GM23248 (cell line): ENCODE data around the gene EPHA1. TPM values are rescaled to one million over a fixed set of nuclear protein-coding genes. Genes with fewer than 3 reads are reported as not detected.

Experiments used
- DNase-seq: peaks from one replicate; pipeline ENCODE4 v3.0.0-alpha.2; 2015
- H2AFZ ChIP-seq: fragments of 200-600 bp; sonication (generic); 2 replicates; pipeline ENCODE4 v1.6.1; 2016; ENCODE audit warnings: antibody characterized with exemption
- H3F3A ChIP-seq: fragments of 200-600 bp; sonication (generic); 2 replicates; pipeline ENCODE4 v1.6.1; 2016; ENCODE audit warnings: mild to moderate bottlenecking, antibody characterized with exemption, mixed run types; ENCODE audit not compliant: insufficient read depth
- H3K27ac ChIP-seq: fragments of 200-600 bp; sonication (generic); 2 replicates; pipeline ENCODE4 v1.5.1; 2016; ENCODE audit warnings: mild to moderate bottlenecking
- H3K27me3 ChIP-seq: fragments of 200-600 bp; sonication (generic); replicated peaks from 2 replicates; pipeline ENCODE4 v1.6.1; 2016; ENCODE audit warnings: mild to moderate bottlenecking; ENCODE audit not compliant: insufficient read depth
- H3K36me3 ChIP-seq: fragments of 200-600 bp; sonication (generic); 2 replicates; pipeline ENCODE4 v1.6.1; 2016; ENCODE audit warnings: low read depth, mild to moderate bottlenecking
- H3K4me1 ChIP-seq: fragments of 200-600 bp; sonication (generic); 2 replicates; pipeline ENCODE4 v1.6.1; 2016; ENCODE audit warnings: mild to moderate bottlenecking; ENCODE audit not compliant: insufficient read depth
- H3K4me2 ChIP-seq: fragments of 200-600 bp; sonication (generic); one replicate; pipeline ENCODE4 v1.6.1; 2016; ENCODE audit warnings: mild to moderate bottlenecking; ENCODE audit not compliant: unreplicated experiment
- H3K4me3 ChIP-seq: fragments of 200-600 bp; sonication (generic); 2 replicates; pipeline ENCODE4 v1.5.1; 2016; ENCODE audit warnings: mild to moderate bottlenecking
- H3K79me2 ChIP-seq: fragments of 200-600 bp; sonication (generic); 2 replicates; pipeline ENCODE4 v1.6.1; 2016; ENCODE audit warnings: mild to moderate bottlenecking; ENCODE audit not compliant: insufficient read depth
- H3K9ac ChIP-seq: fragments of 200-600 bp; sonication (generic); 2 replicates; pipeline ENCODE4 v1.6.1; 2016; ENCODE audit warnings: mild to moderate bottlenecking
- H3K9me2 ChIP-seq: fragments of 200-600 bp; sonication (generic); 2 replicates; pipeline ENCODE4 v1.6.1; 2016; ENCODE audit warnings: mixed run types, mild to moderate bottlenecking, moderate library complexity; ENCODE audit not compliant: insufficient read depth
- H3K9me3 ChIP-seq: fragments of 200-600 bp; sonication (generic); one replicate; pipeline ENCODE4 v1.6.1; 2017; ENCODE audit warnings: low read depth
- H4K20me1 ChIP-seq: fragments of 200-600 bp; sonication (generic); 2 replicates; pipeline ENCODE4 v1.6.0; 2016; ENCODE audit not compliant: insufficient read depth
- EZH2 ChIP-seq: fragments of 200-600 bp; sonication (generic); IDR thresholded peaks from 2 replicates; pipeline ENCODE4 v1.6.1; 2018; ENCODE audit warnings: antibody characterized with exemption, mild to moderate bottlenecking; ENCODE audit not compliant: insufficient read depth, poor library complexity, severe bottlenecking
- EZH2phosphoT487 ChIP-seq: fragments of 200-600 bp; sonication (generic); IDR thresholded peaks from 2 replicates; pipeline ENCODE4 v1.6.1; 2018; ENCODE audit warnings: antibody characterized with exemption, moderate library complexity, mild to moderate bottlenecking, low read depth; ENCODE audit not compliant: insufficient read depth
- WGBS, 2 experiments: methylation state at CpG; one replicate each; pipeline ENCODE4 v1.1.6; 2015 to 2017; ENCODE audit warnings: low lambda C conversion rate in 2 of 2, low coverage in 1 of 2; ENCODE audit errors: missing lambda C conversion rate in 2 of 2; 5-methylcytosine and 5-hydroxymethylcytosine counted together
- in situ Hi-C: fragments of 300-500 bp; cut with MboI; formaldehyde crosslinking; loops from 2 replicates; pipeline ENCODE4 v1.15.0; 2020
- polyA plus RNA-seq: library from polyadenylated mRNA; unstranded; fragments of >200 nt; fragmentation: Nextera tagmentation; extraction: Ambion mirVana; gene quantifications from 2 replicates; pipeline ENCODE4 v1.2.1, GENCODE V29; 2016
- total RNA-seq: library from RNA; depleted of rRNA; stranded (reverse); fragments of >200 nt; shearing (Covaris generic); gene quantifications from 2 replicates; pipeline ENCODE4 v1.2.3, GENCODE V29; 2014

Gene EPHA1
- total and polyA plus RNA-seq, 2 experiments from 2014 or later, result 0.83 TPM; not detected in 1

GRCh38 chr7:143384148-143384547, 24.5 kb downstream of the EPHA1 start:
- H3K36me3 ChIP-seq, result peaks cover 10% of the 10 kb centered on the region; the same call in 1 of the 2 replicates
- peak overlapping the region; percentile 53 for H3K27ac ChIP-seq
- peaks cover 32% of the 10 kb centered on the region for H3K4me1 ChIP-seq

GRCh38 chr7:143383642-143383957, 25.1 kb downstream of the EPHA1 start:
- H4K20me1 ChIP-seq, result peaks cover 25% of the 10 kb centered on the region
- H2AFZ ChIP-seq, result no peak overlapping the region
- peak; percentile 20 for DNase-seq
- H3K27ac ChIP-seq, result peak overlapping the region; percentile 53
- H3K4me2 ChIP-seq, result peak overlapping the region; percentile 99
- H3K36me3 ChIP-seq, result peaks cover 5% of the 10 kb centered on the region; the same call in 1 of the 2 replicates
- H3K9me2 ChIP-seq, result no peaks in the 10 kb centered on the region
- H3K27me3 ChIP-seq, result no peaks in the 10 kb centered on the region
- H3K9ac ChIP-seq, result peak overlapping the region; percentile 98
- no peaks in the 10 kb centered on the region for H3K9me3 ChIP-seq
- peaks cover 38% of the 10 kb centered on the region for H3K4me1 ChIP-seq
- peaks cover 63% of the 10 kb centered on the region for H3F3A ChIP-seq
- no peak for TF ChIP-seq EZH2phosphoT487
- no peak for TF ChIP-seq EZH2
- peaks cover 87% of the 10 kb centered on the region for H3K79me2 ChIP-seq
- peak overlapping the region; percentile 98 for H3K4me3 ChIP-seq
- WGBS, 2 experiments, result 0% methylated on average over 1 of the region's 1 CpG
- in situ Hi-C loops, result no loop called here

More at GRCh38 chr7:143384148-143384547, 24.5 kb downstream of the EPHA1 start:
- peak overlapping the region; percentile 98 for H3K9ac ChIP-seq
- H3K9me3 ChIP-seq, result no peaks in the 10 kb centered on the region
- peaks cover 64% of the 10 kb centered on the region for H3F3A ChIP-seq
- H2AFZ ChIP-seq, result no peak overlapping the region
- peak overlapping the region; percentile 99 for H3K4me2 ChIP-seq
- in situ Hi-C loops, result no loop called here
- DNase-seq, result peak; percentile 82
- 19 to 36% methylated on average over 5 of the region's 5 CpGs for WGBS, 2 experiments
- TF ChIP-seq EZH2 (no peak), EZH2phosphoT487 (no peak)
- peaks cover 82% of the 10 kb centered on the region for H3K79me2 ChIP-seq
- peak overlapping the region; percentile 98 for H3K4me3 ChIP-seq
- H4K20me1 ChIP-seq, result peaks cover 25% of the 10 kb centered on the region
- no peaks in the 10 kb centered on the region for H3K9me2 ChIP-seq
- H3K27me3 ChIP-seq, result no peaks in the 10 kb centered on the region

- in situ Hi-C loops, result no loop called here
- Histone ChIP-seq H3K4me1 (peaks cover 38% of the 10 kb centered on the region), H3K9me2 (no peaks in the 10 kb centered on the region), H3K79me2 (peaks cover 87% of the 10 kb centered on the region), H3K9me3 (no peaks in the 10 kb centered on the region), H2AFZ (no peak overlapping the region), H3K4me2 (peak overlapping the region; percentile 99), H3K36me3 (peaks cover 5% of the 10 kb centered on the region; the same call in 1 of the 2 replicates), H3K27ac (peak overlapping the region; percentile 98; the same call in 1 of the 2 replicates), H4K20me1 (peaks cover 25% of the 10 kb centered on the region), H3K27me3 (no peaks in the 10 kb centered on the region), H3K4me3 (peak overlapping the region; percentile 98), H3F3A (peaks cover 58% of the 10 kb centered on the region), H3K9ac (peak overlapping the region; percentile 98)
- WGBS, 2 experiments, result 74 to 78% methylated on average over 12 to 15 of the region's 15 CpGs
- no peak for DNase-seq
- TF ChIP-seq EZH2phosphoT487, result no peak
Measured at GRCh38 chr7:143382791-143383641, 25.6 kb downstream of the EPHA1 start.

GRCh38 chr7:143382126-143382790, 26.4 kb downstream of the EPHA1 start:
- TF ChIP-seq EZH2phosphoT487 (no peak), EZH2 (no peak)
- peaks cover 38% of the 10 kb centered on the region for H3K4me1 ChIP-seq
- peaks cover 50% of the 10 kb centered on the region for H3F3A ChIP-seq
- peak overlapping the region; percentile 98 for H3K27ac ChIP-seq
- no peaks in the 10 kb centered on the region for H3K27me3 ChIP-seq
- H3K9me3 ChIP-seq, result no peaks in the 10 kb centered on the region
- H3K36me3 ChIP-seq, result peaks cover 5% of the 10 kb centered on the region; the same call in 1 of the 2 replicates
- H4K20me1 ChIP-seq, result peaks cover 25% of the 10 kb centered on the region
- 1 to 2% methylated on average over 15 to 17 of the region's 21 CpGs for WGBS, 2 experiments
- no peak overlapping the region for H2AFZ ChIP-seq
- H3K9me2 ChIP-seq, result no peaks in the 10 kb centered on the region
- H3K4me3 ChIP-seq, result peak overlapping the region; percentile 98
- in situ Hi-C loops, result no loop called here
- DNase-seq, result peak; percentile 27
- H3K79me2 ChIP-seq, result peaks cover 84% of the 10 kb centered on the region
- H3K4me2 ChIP-seq, result peak overlapping the region; percentile 99
- H3K9ac ChIP-seq, result peak overlapping the region; percentile 98
